Measurements from ENCODE around the gene ADISSP.

The ADISSP gene

GRCh38 chr20:3778976-3779375 lies 11.4 kb upstream of the ADISSP start:
- no peak for DNase-seq

GRCh38 chr20:3777716-3778629 lies 10.4 kb upstream of the ADISSP start:
- DNase-seq = peak in 1 of 2 experiments; percentile 21

GRCh38 chr20:3777381-3777715 lies 9.8 kb upstream of the ADISSP start:
- no peak for DNase-seq

GRCh38 chr20:3775457-3776108 lies 8.0 kb upstream of the ADISSP start:
- no peak for DNase-seq

GRCh38 chr20:3771552-3772058 lies 4.1 kb upstream of the ADISSP start:
- DNase-seq = no peak

GRCh38 chr20:3768342-3769130 lies 983 bp upstream of the ADISSP start:
- peak; percentile 60 to 73 for DNase-seq

- DNase-seq = no peak
Measured at GRCh38 chr20:3767110-3767426, 485 bp downstream of the ADISSP start.

- no peak for DNase-seq
Measured at GRCh38 chr20:3766422-3767109, 987 bp downstream of the ADISSP start.

GRCh38 chr20:3765171-3765882 lies 2.2 kb downstream of the ADISSP start:
- DNase-seq = no peak

- DNase-seq = no peak
Measured at GRCh38 chr20:3764659-3765058, 2.9 kb downstream of the ADISSP start.

- no peak for DNase-seq
Measured at GRCh38 chr20:3763671-3764601, 3.6 kb downstream of the ADISSP start.

- no peak for DNase-seq
Measured at GRCh38 chr20:3760655-3761348, 6.8 kb downstream of the ADISSP start.

- no peak for DNase-seq
Measured at GRCh38 chr20:3759884-3760283, 7.7 kb downstream of the ADISSP start.

- DNase-seq = no peak
Measured at GRCh38 chr20:3759316-3759823, 8.2 kb downstream of the ADISSP start.

GRCh38 chr20:3758566-3758965 lies 9.0 kb downstream of the ADISSP start:
- DNase-seq = no peak

GRCh38 chr20:3757268-3757667 lies 10.3 kb downstream of the ADISSP start:
- DNase-seq = no peak

- DNase-seq = no peak
Measured at GRCh38 chr20:3755814-3756480, 11.6 kb downstream of the ADISSP start.

GRCh38 chr20:3755269-3755668 lies 12.3 kb downstream of the ADISSP start:
- no peak for DNase-seq

- no peak for DNase-seq
Measured at GRCh38 chr20:3754276-3754630, 13.3 kb downstream of the ADISSP start.
